ENCODE data around the gene MATN1.

GRCh38 chr1:30720271-30721223 is 2.8 kb downstream of the MATN1 start:
- TF ChIP-seq CTCF (IDR thresholded peaks at IDR 0.05; ENCODE audit: low read length), result no peak
- TF ChIP-seq EZH2 (IDR thresholded peaks at IDR 0.05; ENCODE audit: borderline replicate concordance, low read length), result no peak
